CD4-positive, alpha-beta T cell (primary cell): ENCODE results near the gene HSPB7. TPM values are rescaled to one million over a fixed set of nuclear protein-coding genes. Genes with fewer than 3 reads are reported as not detected.
"Not testable (repeated sequence)": the region's sequence is repeated elsewhere in the genome, so short reads cannot be mapped to it uniquely, and the experiment has no call there.

Source experiments
- ATAC-seq: fragments of 200-7000 bp; cut with Tn5 transposase; one replicate; pipeline ENCODE4 v1.10.0; 2022; ENCODE audit warnings: mild to moderate bottlenecking; ENCODE audit not compliant: poor library complexity
- CTCF ChIA-PET: fragments of 350-600 bp; sonication (Branson Sonifier 250); formaldehyde crosslinking; loops from one replicate; lab custom pipeline; 2021; ENCODE audit warnings: antibody characterized with exemption, inconsistent platforms; lab: Charles Lee
- POLR2A ChIA-PET: fragments of 350-600 bp; sonication (Branson Sonifier 250); formaldehyde crosslinking; loops from one replicate; lab custom pipeline; 2021; ENCODE audit warnings: antibody characterized with exemption, inconsistent platforms; lab: Charles Lee
- DNase-seq, 14 experiments: peaks; one replicate each; pipeline ENCODE4 v3.0.0-alpha.2; 2013 to 2020; ENCODE audit warnings: mixed read lengths in 2 of 14
- H3K27ac ChIP-seq, 2 donors: one replicate each; pipeline versions ENCODE4 v1.5.1 to v1.7.0; 2013; ENCODE audit warnings: low read length in 2 of 2, low read depth in 1 of 2, mild to moderate bottlenecking in 1 of 2
- H3K27me3 ChIP-seq, 2 experiments: 1 replicate in 1 of 2; 2 replicates in 1 of 2; pipeline versions ENCODE4 v1.6.1 to v1.7.0; 2013; ENCODE audit warnings: low read length in 2 of 2, control low read depth in 1 of 2, mild to moderate bottlenecking in 1 of 2, moderate library complexity in 1 of 2; ENCODE audit not compliant: insufficient read depth in 2 of 2, control insufficient read depth in 1 of 2
- H3K36me3 ChIP-seq: one replicate; pipeline ENCODE4 v1.6.1; 2013; ENCODE audit warnings: low read length, control low read depth; ENCODE audit not compliant: insufficient read depth
- H3K4me1 ChIP-seq: one replicate; pipeline ENCODE4 v1.6.1; 2013; ENCODE audit warnings: low read length, control low read depth; ENCODE audit not compliant: insufficient read depth
- H3K4me3 ChIP-seq: one replicate; pipeline ENCODE4 v1.5.1; 2013; ENCODE audit warnings: mild to moderate bottlenecking, low read length, moderate library complexity
- H3K9me3 ChIP-seq, 2 experiments: 1 replicate in 1 of 2; 2 replicates in 1 of 2; pipeline versions ENCODE4 v1.6.1 to v1.7.0; 2013; ENCODE audit warnings: low read length in 2 of 2, mild to moderate bottlenecking in 2 of 2, control low read depth in 1 of 2, moderate library complexity in 1 of 2; ENCODE audit not compliant: control insufficient read depth in 1 of 2, insufficient read depth in 1 of 2
- H3K27ac Mint-ChIP-seq: one replicate; pipeline ENCODE4 v1.8.0; 2020; ENCODE audit warnings: mixed read lengths
- H3K27me3 Mint-ChIP-seq: one replicate; pipeline ENCODE4 v1.8.0; 2021; ENCODE audit warnings: mixed read lengths
- H3K36me3 Mint-ChIP-seq: one replicate; pipeline ENCODE4 v1.8.0; 2021; ENCODE audit warnings: low read depth, mixed read lengths
- H3K4me1 Mint-ChIP-seq: one replicate; pipeline ENCODE4 v1.8.0; 2021; ENCODE audit warnings: low read depth, mixed read lengths
- H3K4me3 Mint-ChIP-seq: one replicate; pipeline ENCODE4 v1.8.0; 2020; ENCODE audit warnings: mild to moderate bottlenecking, mixed read lengths
- H3K9me3 Mint-ChIP-seq: one replicate; pipeline ENCODE4 v1.8.0; 2020; ENCODE audit warnings: mixed read lengths
- intact Hi-C, 2 experiments: fragments of 100-400 bp; cut with DNase I in 1 of 2; cut with micrococcal nuclease in 1 of 2; formaldehyde crosslinking; loops; one replicate each; pipeline versions ENCODE4 v1.15.1 to v1.9.0; 2023 to 2025; cut with DNase I, micrococcal nuclease
- total RNA-seq, 174 experiments: library from RNA in 2 of 174; stranded (reverse) in 2 of 174; gene quantifications; one replicate each; pipeline ENCODE4 v1.2.3 and lab custom pipeline; 2021 to 2026
- TF ChIP-seq, protein P1 (sequence below): fragments of 200-600 bp; IDR thresholded peaks from one replicate; pipeline ENCODE4 v1.8.0; 2022; ENCODE audit warnings: antibody characterized with exemption, mild to moderate bottlenecking

The HSPB7 gene
- total RNA-seq, 2 experiments from 2014 or later, result not detected

DNA sequence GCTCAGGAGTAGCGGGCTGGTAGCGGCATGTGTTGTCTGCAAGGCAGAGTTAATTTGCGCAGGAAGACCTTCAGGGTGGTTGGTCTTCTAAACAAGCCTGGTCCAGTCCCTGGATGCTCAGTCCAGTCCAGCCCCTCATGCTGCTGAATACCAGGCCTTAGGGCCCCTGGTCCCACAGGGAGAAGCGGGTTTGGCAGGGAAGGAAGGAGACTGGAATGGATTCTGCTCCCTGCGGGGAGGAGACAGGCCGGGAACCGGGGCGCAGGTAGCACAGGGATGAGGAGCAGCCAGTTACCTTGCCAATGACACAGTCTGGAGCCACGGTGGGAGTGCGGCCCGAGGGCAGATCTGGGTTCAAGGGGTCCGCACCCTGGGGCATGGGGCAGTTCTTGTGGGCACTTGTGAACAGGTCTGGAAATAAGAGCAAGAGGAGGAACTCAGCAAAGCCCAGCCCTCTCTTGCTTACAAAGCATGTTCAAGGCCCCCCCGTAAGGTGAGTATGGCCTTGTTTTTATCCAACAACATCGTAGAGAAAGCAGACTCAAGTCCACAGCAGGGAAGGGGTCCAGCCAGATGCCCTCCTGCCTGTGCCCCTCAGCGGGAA lies 45.5 kb upstream of the HSPB7 start:
- H3K9me3 Mint-ChIP-seq, result no peaks in the 10 kb centered on the region

DNA sequence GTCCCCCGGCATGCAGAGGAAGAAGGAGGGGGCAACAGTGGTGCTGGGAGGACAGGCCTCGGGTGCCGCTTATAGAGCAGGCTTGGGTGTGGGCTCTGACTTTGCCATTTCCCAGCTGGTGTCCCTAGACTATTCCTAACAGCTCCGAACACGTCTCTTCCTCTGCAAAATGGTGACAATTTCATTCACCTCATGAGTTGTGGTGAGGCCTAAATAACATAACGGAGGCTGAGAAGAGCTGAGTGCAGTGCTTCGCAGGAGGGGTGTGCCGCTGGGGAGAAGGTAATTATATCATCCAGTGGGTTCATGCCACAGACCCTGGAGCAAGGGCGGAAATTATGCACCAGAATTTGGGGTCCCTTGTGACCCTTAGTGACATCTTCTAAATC lies 44.8 kb upstream of the HSPB7 start:
- H3K36me3 Mint-ChIP-seq, H3K27ac Mint-ChIP-seq, intact Hi-C loops: not testable (repeated sequence)

More for the DNA sequence above, 45.5 kb upstream of the HSPB7 start:
- Histone ChIP-seq H3K9me3 (no peaks in the 10 kb centered on the region), H3K36me3 (no peaks in the 10 kb centered on the region), H3K27ac (no peak overlapping the region), H3K4me3 (no peak overlapping the region), H3K27me3 (no peaks in the 10 kb centered on the region), H3K4me1 (peaks cover 10% of the 10 kb centered on the region)
- no peak for DNase-seq
- ATAC-seq, result no peak
- Mint-ChIP-seq H3K4me3 (no peak overlapping the region), H3K4me1 (peaks cover 7% of the 10 kb centered on the region), H3K27ac (no peak overlapping the region), H3K27me3 (peaks cover 7% of the 10 kb centered on the region), H3K36me3 (no peaks in the 10 kb centered on the region)
- TF ChIP-seq, protein P1, sequence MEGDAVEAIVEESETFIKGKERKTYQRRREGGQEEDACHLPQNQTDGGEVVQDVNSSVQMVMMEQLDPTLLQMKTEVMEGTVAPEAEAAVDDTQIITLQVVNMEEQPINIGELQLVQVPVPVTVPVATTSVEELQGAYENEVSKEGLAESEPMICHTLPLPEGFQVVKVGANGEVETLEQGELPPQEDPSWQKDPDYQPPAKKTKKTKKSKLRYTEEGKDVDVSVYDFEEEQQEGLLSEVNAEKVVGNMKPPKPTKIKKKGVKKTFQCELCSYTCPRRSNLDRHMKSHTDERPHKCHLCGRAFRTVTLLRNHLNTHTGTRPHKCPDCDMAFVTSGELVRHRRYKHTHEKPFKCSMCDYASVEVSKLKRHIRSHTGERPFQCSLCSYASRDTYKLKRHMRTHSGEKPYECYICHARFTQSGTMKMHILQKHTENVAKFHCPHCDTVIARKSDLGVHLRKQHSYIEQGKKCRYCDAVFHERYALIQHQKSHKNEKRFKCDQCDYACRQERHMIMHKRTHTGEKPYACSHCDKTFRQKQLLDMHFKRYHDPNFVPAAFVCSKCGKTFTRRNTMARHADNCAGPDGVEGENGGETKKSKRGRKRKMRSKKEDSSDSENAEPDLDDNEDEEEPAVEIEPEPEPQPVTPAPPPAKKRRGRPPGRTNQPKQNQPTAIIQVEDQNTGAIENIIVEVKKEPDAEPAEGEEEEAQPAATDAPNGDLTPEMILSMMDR, result no peak
- CTCF ChIA-PET, result no interaction called here
- POLR2A ChIA-PET, result no interaction called here
- intact Hi-C loops, result no loop called here

GRCh38 chr1:16061989-16062686 lies 44.3 kb upstream of the HSPB7 start:
- H3K27me3 ChIP-seq, H3K4me3 ChIP-seq, POLR2A ChIA-PET, H3K9me3 Mint-ChIP-seq, CTCF ChIA-PET, ATAC-seq, H3K4me1 Mint-ChIP-seq, H3K4me3 Mint-ChIP-seq, H3K27ac ChIP-seq, H3K9me3 ChIP-seq, intact Hi-C loops, DNase-seq, H3K27ac Mint-ChIP-seq, H3K27me3 Mint-ChIP-seq, H3K36me3 Mint-ChIP-seq, H3K36me3 ChIP-seq: not testable (repeated sequence)
- H3K4me1 ChIP-seq, result peaks cover 10% of the 10 kb centered on the region

More for the DNA sequence above, 44.8 kb upstream of the HSPB7 start:
- H3K4me1 ChIP-seq, result peaks cover 10% of the 10 kb centered on the region
- H3K27me3 Mint-ChIP-seq, H3K9me3 ChIP-seq, ATAC-seq, H3K36me3 ChIP-seq, H3K27me3 ChIP-seq, CTCF ChIA-PET, H3K4me3 ChIP-seq, H3K27ac ChIP-seq, H3K9me3 Mint-ChIP-seq, DNase-seq, H3K4me3 Mint-ChIP-seq, H3K4me1 Mint-ChIP-seq, POLR2A ChIA-PET: not testable (repeated sequence)

DNA sequence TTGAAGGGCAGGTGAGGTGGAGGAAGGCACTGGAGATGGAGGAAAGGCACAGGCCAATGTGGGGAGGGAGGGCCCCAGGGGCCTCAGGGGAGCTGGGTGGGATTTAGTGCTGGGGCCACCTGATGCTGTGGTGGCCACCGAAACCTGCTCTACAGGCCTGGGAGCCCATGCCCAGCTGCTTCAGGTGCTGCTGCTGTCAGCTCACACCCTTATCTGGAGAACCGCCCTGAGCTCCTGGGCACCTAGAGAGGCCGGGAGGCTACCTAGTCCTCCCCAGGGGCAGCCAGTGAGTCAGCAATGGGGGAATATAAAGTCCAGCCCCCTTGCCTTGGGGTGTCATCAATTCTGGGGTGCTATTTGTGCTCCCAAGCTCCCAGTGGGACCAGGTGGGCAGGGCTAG lies 43.4 kb upstream of the HSPB7 start:
- H3K4me1 Mint-ChIP-seq, result peaks cover 7% of the 10 kb centered on the region
- no peaks in the 10 kb centered on the region for H3K36me3 ChIP-seq
- DNase-seq, result no peak
- no peak for ATAC-seq
- ChIA-PET POLR2A (no interaction called here), CTCF (no interaction called here)
- H3K27me3 Mint-ChIP-seq, result peaks cover 7% of the 10 kb centered on the region
- no peak overlapping the region for H3K27ac ChIP-seq
- no peaks in the 10 kb centered on the region for H3K9me3 Mint-ChIP-seq
- H3K36me3 Mint-ChIP-seq, result no peaks in the 10 kb centered on the region
- no peaks in the 10 kb centered on the region for H3K27me3 ChIP-seq
- TF ChIP-seq, protein P1, result no peak
- H3K4me3 Mint-ChIP-seq, result no peak overlapping the region
- H3K4me3 ChIP-seq, result no peak overlapping the region
- peaks cover 11% of the 10 kb centered on the region for H3K4me1 ChIP-seq
- H3K27ac Mint-ChIP-seq, result no peak overlapping the region
- intact Hi-C loops, result no loop called here
- H3K9me3 ChIP-seq, result no peaks in the 10 kb centered on the region

DNA sequence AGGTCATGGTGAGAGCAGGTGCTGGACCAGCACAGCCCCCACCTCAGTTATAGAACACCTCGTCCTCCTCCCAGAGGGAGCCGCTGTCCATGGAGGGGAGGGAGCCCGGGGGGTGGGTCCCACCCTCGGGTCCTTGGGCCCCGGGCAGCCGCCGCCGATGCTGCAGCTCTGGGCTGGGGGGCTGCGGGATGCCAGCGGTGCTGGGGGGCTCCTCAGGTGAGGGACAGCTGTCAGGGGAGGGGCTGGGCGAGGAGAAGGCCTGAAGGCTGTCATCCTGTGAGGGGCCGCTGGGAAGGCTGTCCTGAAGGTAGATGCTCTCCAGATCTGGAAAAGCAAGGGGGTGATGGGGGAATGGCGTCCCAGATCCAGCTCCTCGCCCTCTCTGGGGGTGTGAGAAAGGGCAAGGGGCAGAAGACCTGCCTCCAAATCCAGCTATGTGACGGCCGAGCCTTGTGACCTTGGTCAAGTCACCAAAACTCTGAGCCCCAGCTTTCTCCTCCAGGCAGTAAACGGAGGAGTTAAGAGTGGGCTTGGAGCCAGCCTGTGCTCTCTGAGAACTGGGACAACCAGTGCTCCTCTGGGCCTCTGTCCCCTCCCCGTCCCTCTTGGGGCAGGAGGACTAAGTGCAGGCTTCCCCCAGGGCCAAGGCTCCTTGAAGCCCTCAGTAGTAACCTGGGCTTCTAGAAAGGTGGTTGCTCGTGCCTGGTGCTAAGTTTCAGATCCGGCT lies 40.7 kb upstream of the HSPB7 start:
- H3K27ac ChIP-seq, H3K36me3 Mint-ChIP-seq, ATAC-seq, DNase-seq, H3K4me1 Mint-ChIP-seq, H3K9me3 ChIP-seq, H3K36me3 ChIP-seq, H3K4me1 ChIP-seq, H3K27me3 ChIP-seq, POLR2A ChIA-PET, H3K9me3 Mint-ChIP-seq, H3K4me3 Mint-ChIP-seq, H3K27me3 Mint-ChIP-seq, H3K4me3 ChIP-seq, intact Hi-C loops, H3K27ac Mint-ChIP-seq: not testable (repeated sequence)
- CTCF ChIA-PET, result interaction anchor here (0.5 kb wide), 1 partner anchor 179 kb away, joined by 6 read pairs; no protein-coding TSS in a partner anchor
